Neural cell (in vitro differentiated cells): ENCODE measurements around the gene COBL. TPM values are rescaled to one million over a fixed set of nuclear protein-coding genes. Genes with fewer than 3 reads are reported as not detected.

Source experiments
- H2AFZ ChIP-seq: fragments of 200-600, 300-800 bp; sonication (generic), shearing (Covaris generic); 2 replicates; pipeline ENCODE4 v1.6.0; 2014; ENCODE audit warnings: low read depth, mild to moderate bottlenecking, antibody characterized with exemption, low read length, moderate library complexity
- H3F3A ChIP-seq: fragments of 200-600 bp; shearing (Covaris generic); 2 replicates; pipeline ENCODE4 v1.6.1; 2016; ENCODE audit warnings: mild to moderate bottlenecking, moderate library complexity, mixed read lengths, antibody characterized with exemption, low read length; ENCODE audit not compliant: insufficient read depth, poor library complexity, severe bottlenecking
- H3K27ac ChIP-seq: fragments of 200-600, 300-800 bp; sonication (generic), shearing (Covaris generic); 2 replicates; pipeline ENCODE4 v1.5.1; 2014; ENCODE audit warnings: mild to moderate bottlenecking, low read length, moderate library complexity
- H3K27me3 ChIP-seq: fragments of 300-800, 200-600 bp; sonication (generic), shearing (Covaris generic); 2 replicates; pipeline ENCODE4 v1.6.0; 2014; ENCODE audit warnings: mild to moderate bottlenecking, low read depth, low read length, moderate library complexity; ENCODE audit not compliant: insufficient read depth
- H3K36me3 ChIP-seq: fragments of 300-800, 200-600 bp; sonication (generic), shearing (Covaris generic); 2 replicates; pipeline ENCODE4 v1.5.1; 2014; ENCODE audit warnings: mild to moderate bottlenecking, antibody characterized with exemption, low read length, moderate library complexity; ENCODE audit not compliant: insufficient read depth
- H3K4me2 ChIP-seq: fragments of 300-800, 200-600 bp; sonication (generic), shearing (Covaris generic); 2 replicates; pipeline ENCODE4 v1.6.0; 2014; ENCODE audit warnings: mild to moderate bottlenecking, low read length
- H3K4me3 ChIP-seq: fragments of 300-800, 200-600 bp; sonication (generic), shearing (Covaris generic); 2 replicates; pipeline ENCODE4 v1.5.1; 2014; ENCODE audit warnings: mild to moderate bottlenecking, low read length, moderate library complexity
- H3K79me2 ChIP-seq: fragments of 200-600 bp; shearing (Covaris generic); replicated peaks from 2 replicates; pipeline ENCODE4 v1.6.0; 2014; ENCODE audit warnings: mild to moderate bottlenecking, low read length, moderate library complexity; ENCODE audit not compliant: insufficient read depth
- H3K9ac ChIP-seq: fragments of 300-800, 200-600 bp; sonication (generic), shearing (Covaris generic); 2 replicates; pipeline ENCODE4 v1.6.1; 2016; ENCODE audit warnings: mild to moderate bottlenecking, low read length, mixed read lengths
- H3K9me2 ChIP-seq: fragments of 200-600 bp; shearing (Covaris generic); 2 replicates; pipeline ENCODE4 v1.6.1; 2016; ENCODE audit warnings: mild to moderate bottlenecking, low read length, mixed read lengths; ENCODE audit not compliant: insufficient read depth
- H3K9me3 ChIP-seq: fragments of 200-600, 300-800 bp; sonication (generic), shearing (Covaris generic); 2 replicates; pipeline ENCODE4 v1.6.1; 2016; ENCODE audit warnings: mild to moderate bottlenecking, mixed run types, low read length, moderate library complexity, mixed read lengths
- H4K20me1 ChIP-seq: fragments of 200-600 bp; shearing (Covaris generic); 2 replicates; pipeline ENCODE4 v1.6.1; 2016; ENCODE audit warnings: mild to moderate bottlenecking, mixed run types; ENCODE audit not compliant: insufficient read depth
- EP300 ChIP-seq: fragments of 450-650 bp; conservative IDR thresholded peaks from 2 replicates; pipeline ENCODE4 v1.6.1; 2014; ENCODE audit warnings: antibody characterized with exemption, mild to moderate bottlenecking, moderate library complexity; ENCODE audit not compliant: poor library complexity, severe bottlenecking
- EZH2 ChIP-seq: fragments of 200-600, 300-800 bp; shearing (Covaris generic), sonication (generic); IDR thresholded peaks from 2 replicates; pipeline ENCODE4 v1.6.1; 2014; ENCODE audit warnings: antibody characterized with exemption, low read length, borderline replicate concordance, mild to moderate bottlenecking; ENCODE audit not compliant: insufficient read depth, poor library complexity, severe bottlenecking
- MXI1 ChIP-seq: fragments of 450-650 bp; conservative IDR thresholded peaks from 2 replicates; pipeline ENCODE4 v1.6.1; 2014; ENCODE audit warnings: antibody characterized with exemption, mild to moderate bottlenecking; ENCODE audit not compliant: poor library complexity, severe bottlenecking
- POLR2AphosphoS5 ChIP-seq: IDR thresholded peaks from 2 replicates; pipeline ENCODE4 v1.6.1; 2012
- RAD21 ChIP-seq: fragments of 450-650 bp; conservative IDR thresholded peaks from 2 replicates; pipeline ENCODE4 v1.6.1; 2014; ENCODE audit warnings: antibody characterized with exemption, mild to moderate bottlenecking, moderate library complexity
- SMC3 ChIP-seq: fragments of 450-650 bp; conservative IDR thresholded peaks from 2 replicates; pipeline ENCODE4 v1.6.1; 2014; ENCODE audit warnings: antibody characterized with exemption, mild to moderate bottlenecking, moderate library complexity; ENCODE audit not compliant: poor library complexity
- TAF1 ChIP-seq: IDR thresholded peaks from 2 replicates; pipeline ENCODE4 v1.6.1; 2012; ENCODE audit warnings: low read depth
- polyA plus RNA-seq: library from polyadenylated mRNA; depleted of rRNA; stranded (reverse); fragments of >200 nt; gene quantifications from 2 replicates; pipeline ENCODE4 v1.2.3, GENCODE V29; 2014
- TF ChIP-seq, protein P1 (sequence below): IDR thresholded peaks from 2 replicates; pipeline ENCODE4 v1.6.1; 2012; ENCODE audit warnings: borderline replicate concordance
- TF ChIP-seq, protein P2 (sequence below): fragments of 450-650 bp; IDR thresholded peaks from 2 replicates; pipeline ENCODE4 v1.5.1; 2014; ENCODE audit warnings: antibody characterized with exemption, mild to moderate bottlenecking, moderate library complexity; ENCODE audit not compliant: poor library complexity, severe bottlenecking

COBL gene
- polyA plus RNA-seq, 1 donor from 2014 or later = 0.12 TPM

DNA sequence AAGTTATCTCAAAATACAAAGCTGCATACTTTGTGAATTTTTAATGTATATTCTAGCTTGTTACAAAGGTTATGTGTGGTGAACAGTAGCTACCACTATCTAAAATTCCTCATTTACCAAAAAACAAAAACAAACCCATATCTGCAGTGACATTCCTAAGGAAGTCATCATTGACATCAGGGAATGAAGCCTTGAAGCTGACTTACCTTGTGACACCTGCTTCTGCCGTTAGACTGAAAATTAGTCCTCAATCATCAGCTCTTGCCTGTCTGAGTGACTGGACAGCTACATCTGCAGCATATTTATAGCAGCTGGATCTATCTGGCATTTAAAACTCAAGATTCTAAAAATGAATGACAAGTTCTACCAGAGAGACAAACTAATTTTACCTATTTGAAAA is 43.2 kb downstream of the COBL start:
- peak; percentile 84 for TF ChIP-seq EP300
- peak; percentile 58 for TF ChIP-seq POLR2AphosphoS5
- no peak for TF ChIP-seq MXI1
- TF ChIP-seq SMC3 = no peak
- H3K79me2 ChIP-seq = no peaks in the 10 kb centered on the region
- H3K9me2 ChIP-seq = no peaks in the 10 kb centered on the region
- no peaks in the 10 kb centered on the region for H3F3A ChIP-seq
- H3K27ac ChIP-seq = no peak overlapping the region
- no peaks in the 10 kb centered on the region for H3K36me3 ChIP-seq
- no peak overlapping the region for H3K4me2 ChIP-seq
- no peaks in the 10 kb centered on the region for H4K20me1 ChIP-seq
- H3K4me3 ChIP-seq = no peak overlapping the region
- no peaks in the 10 kb centered on the region for H3K9me3 ChIP-seq
- H3K9ac ChIP-seq = no peak overlapping the region
- H2AFZ ChIP-seq = no peak overlapping the region
- H3K27me3 ChIP-seq = no peaks in the 10 kb centered on the region

DNA sequence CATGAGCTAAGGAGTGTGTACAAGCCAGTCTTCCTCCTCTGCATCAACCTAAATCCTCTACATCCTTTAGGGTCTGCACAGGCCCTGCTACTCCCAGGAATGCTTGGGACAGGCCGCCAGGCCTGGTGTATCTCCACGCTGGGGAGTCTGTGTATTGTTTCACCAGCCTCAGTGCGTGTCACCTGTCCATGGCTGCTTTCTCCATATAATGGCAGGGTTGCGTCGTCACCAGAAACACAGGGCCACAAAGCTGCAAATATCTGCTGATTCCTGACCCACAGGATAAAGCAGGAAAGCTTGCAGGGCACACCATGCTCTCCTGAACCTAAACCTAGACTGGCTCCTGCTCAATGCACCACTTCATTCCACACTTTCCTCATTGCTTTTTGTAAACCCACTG is 45.6 kb downstream of the COBL start:
- no peak overlapping the region for H3K9ac ChIP-seq
- H3F3A ChIP-seq = no peaks in the 10 kb centered on the region
- H3K36me3 ChIP-seq = no peaks in the 10 kb centered on the region
- no peaks in the 10 kb centered on the region for H3K9me3 ChIP-seq
- no peak overlapping the region for H2AFZ ChIP-seq
- no peak overlapping the region for H3K4me3 ChIP-seq
- no peaks in the 10 kb centered on the region for H3K27me3 ChIP-seq
- no peaks in the 10 kb centered on the region for H3K9me2 ChIP-seq
- no peaks in the 10 kb centered on the region for H4K20me1 ChIP-seq
- H3K4me2 ChIP-seq = no peak overlapping the region
- no peak overlapping the region for H3K27ac ChIP-seq
- TF ChIP-seq, protein P1, sequence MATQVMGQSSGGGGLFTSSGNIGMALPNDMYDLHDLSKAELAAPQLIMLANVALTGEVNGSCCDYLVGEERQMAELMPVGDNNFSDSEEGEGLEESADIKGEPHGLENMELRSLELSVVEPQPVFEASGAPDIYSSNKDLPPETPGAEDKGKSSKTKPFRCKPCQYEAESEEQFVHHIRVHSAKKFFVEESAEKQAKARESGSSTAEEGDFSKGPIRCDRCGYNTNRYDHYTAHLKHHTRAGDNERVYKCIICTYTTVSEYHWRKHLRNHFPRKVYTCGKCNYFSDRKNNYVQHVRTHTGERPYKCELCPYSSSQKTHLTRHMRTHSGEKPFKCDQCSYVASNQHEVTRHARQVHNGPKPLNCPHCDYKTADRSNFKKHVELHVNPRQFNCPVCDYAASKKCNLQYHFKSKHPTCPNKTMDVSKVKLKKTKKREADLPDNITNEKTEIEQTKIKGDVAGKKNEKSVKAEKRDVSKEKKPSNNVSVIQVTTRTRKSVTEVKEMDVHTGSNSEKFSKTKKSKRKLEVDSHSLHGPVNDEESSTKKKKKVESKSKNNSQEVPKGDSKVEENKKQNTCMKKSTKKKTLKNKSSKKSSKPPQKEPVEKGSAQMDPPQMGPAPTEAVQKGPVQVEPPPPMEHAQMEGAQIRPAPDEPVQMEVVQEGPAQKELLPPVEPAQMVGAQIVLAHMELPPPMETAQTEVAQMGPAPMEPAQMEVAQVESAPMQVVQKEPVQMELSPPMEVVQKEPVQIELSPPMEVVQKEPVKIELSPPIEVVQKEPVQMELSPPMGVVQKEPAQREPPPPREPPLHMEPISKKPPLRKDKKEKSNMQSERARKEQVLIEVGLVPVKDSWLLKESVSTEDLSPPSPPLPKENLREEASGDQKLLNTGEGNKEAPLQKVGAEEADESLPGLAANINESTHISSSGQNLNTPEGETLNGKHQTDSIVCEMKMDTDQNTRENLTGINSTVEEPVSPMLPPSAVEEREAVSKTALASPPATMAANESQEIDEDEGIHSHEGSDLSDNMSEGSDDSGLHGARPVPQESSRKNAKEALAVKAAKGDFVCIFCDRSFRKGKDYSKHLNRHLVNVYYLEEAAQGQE = no peak
- TF ChIP-seq RAD21 = no peak
- no peak for TF ChIP-seq EZH2
- TF ChIP-seq MXI1 = no peak
- no peak for TF ChIP-seq TAF1
- TF ChIP-seq, protein P2, sequence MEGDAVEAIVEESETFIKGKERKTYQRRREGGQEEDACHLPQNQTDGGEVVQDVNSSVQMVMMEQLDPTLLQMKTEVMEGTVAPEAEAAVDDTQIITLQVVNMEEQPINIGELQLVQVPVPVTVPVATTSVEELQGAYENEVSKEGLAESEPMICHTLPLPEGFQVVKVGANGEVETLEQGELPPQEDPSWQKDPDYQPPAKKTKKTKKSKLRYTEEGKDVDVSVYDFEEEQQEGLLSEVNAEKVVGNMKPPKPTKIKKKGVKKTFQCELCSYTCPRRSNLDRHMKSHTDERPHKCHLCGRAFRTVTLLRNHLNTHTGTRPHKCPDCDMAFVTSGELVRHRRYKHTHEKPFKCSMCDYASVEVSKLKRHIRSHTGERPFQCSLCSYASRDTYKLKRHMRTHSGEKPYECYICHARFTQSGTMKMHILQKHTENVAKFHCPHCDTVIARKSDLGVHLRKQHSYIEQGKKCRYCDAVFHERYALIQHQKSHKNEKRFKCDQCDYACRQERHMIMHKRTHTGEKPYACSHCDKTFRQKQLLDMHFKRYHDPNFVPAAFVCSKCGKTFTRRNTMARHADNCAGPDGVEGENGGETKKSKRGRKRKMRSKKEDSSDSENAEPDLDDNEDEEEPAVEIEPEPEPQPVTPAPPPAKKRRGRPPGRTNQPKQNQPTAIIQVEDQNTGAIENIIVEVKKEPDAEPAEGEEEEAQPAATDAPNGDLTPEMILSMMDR = no peak
- TF ChIP-seq SMC3 = no peak
- no peak for TF ChIP-seq POLR2AphosphoS5
- TF ChIP-seq EP300 = no peak
- H3K79me2 ChIP-seq = no peaks in the 10 kb centered on the region

DNA sequence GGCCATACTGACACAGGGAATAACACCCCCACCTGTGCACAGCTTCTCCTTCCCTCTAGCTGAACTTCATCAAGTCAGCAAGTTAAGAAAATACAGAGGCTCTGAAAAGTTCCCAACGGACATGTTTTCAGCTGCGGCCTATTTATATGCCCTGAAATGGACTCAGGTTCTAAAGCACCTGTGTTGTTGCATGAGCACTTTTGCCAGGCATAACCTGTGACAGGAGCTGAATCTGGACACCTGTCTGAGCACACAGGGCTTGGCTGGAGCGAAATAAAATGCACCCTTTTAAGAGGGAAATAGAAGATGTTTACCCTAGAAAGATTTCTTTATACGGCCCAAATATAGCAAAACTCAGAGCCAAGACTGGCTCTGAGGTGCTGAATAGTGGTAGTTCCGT is 46.7 kb downstream of the COBL start:
- H4K20me1 ChIP-seq = no peaks in the 10 kb centered on the region
- H3F3A ChIP-seq = no peaks in the 10 kb centered on the region
- H3K27me3 ChIP-seq = no peaks in the 10 kb centered on the region
- no peak overlapping the region for H3K27ac ChIP-seq
- no peak overlapping the region for H3K9ac ChIP-seq
- H3K4me2 ChIP-seq = no peak overlapping the region
- no peaks in the 10 kb centered on the region for H3K79me2 ChIP-seq
- H3K36me3 ChIP-seq = no peaks in the 10 kb centered on the region
- no peaks in the 10 kb centered on the region for H3K9me3 ChIP-seq
- no peak overlapping the region for H2AFZ ChIP-seq
- no peak overlapping the region for H3K4me3 ChIP-seq
- H3K9me2 ChIP-seq = no peaks in the 10 kb centered on the region
- TF ChIP-seq, protein P2 = no peak
